GM18499 (cell line): ENCODE data around the gene DHX29.

Experiments used
- ATAC-seq: cut with Tn5 transposase; IDR thresholded peaks from one replicate; pipeline ENCODE4 v1.9.1; 2021; ENCODE audit warnings: moderate number of reproducible peaks; ENCODE audit not compliant: insufficient read depth, unreplicated experiment

DHX29 gene

DNA sequence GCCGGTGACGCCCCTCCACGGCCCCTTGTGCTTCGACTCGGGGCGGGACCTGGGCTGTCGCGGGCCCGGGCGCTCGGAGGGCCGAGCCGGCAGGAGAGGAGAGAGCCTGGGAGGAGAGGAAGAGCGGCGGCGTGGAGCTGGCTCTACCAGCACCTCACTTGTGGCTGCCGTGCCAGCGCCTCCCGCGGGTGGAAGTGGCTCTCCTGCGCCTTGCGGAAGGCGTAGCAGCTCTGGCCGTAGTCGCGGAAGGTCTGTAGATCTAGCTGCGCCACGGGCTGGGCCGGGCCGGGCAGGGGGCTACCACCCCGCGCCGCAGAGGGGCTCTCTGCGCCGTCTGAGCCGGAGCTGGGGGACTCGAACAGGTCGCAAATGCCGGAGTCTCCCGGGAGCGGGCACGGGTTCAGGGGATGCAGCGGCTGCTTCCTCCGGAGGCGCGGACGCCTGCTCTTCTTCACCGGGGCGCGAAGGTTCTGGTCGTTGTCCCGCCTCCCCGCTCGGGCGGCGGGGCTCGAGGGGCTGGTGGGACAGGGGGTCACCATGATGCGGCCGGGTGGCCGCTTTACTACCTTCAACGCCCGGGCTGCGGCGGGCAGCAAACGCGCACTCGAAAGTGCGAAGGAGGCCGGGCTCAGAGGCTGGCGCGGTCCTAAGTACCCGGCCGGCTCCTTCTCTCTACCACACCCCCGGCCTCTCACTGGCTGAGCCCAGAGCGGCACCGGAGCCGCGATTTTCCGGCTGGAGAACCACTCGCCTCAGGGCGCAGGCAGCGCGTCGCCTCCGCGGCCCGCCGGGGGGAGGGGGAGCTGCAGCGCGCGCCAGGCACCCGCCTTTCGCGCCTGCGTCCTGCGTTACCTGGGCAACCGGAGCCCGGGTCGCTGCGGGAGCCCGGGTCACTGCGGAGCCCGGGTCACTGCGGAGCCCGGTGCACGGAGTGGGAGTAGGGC is 74.2 kb downstream of the DHX29 start, which contains the start of gene CCNO:
Gene CCNO, minus strand, starts transcription at position 624 of the 944 bp plus-strand sequence. Its CDS starts 85 bp downstream, at position 539.
- ATAC-seq = no peak

DNA sequence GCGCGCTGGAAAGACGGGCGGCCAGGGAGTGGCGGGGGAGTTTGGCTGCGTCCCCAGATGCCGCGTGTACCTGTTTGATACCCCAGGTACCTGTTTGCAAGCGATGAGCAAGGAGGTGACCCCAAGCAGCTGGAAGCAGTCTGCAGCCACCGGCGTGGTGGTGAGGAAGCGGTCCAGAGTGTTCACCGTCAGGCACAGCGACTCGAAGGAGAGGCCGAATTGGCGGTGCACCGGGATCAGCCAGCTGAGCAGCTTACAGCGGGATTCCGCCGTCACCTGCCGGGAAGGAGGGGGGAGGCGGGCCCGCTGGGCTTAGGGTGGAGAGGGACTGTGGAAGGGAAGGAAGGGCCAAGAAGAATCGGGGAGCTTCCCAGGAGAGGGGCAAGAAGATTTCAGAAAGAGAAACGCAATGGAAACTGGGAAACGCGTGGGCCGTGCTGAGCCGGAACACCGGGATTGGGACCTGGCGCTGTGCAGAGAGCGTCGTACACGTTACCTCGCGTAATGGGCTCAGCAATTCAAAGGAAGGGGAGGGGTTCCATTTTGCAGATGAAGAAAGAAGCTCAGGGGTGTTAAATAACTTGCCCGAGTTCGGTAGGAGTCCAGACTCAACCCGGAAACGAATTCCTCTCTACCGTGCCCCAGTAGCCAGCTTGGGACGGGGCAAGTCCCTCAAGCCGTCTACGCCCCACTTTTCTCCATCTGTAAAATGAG is 75.1 kb downstream of the DHX29 start:
- no peak for ATAC-seq

DNA sequence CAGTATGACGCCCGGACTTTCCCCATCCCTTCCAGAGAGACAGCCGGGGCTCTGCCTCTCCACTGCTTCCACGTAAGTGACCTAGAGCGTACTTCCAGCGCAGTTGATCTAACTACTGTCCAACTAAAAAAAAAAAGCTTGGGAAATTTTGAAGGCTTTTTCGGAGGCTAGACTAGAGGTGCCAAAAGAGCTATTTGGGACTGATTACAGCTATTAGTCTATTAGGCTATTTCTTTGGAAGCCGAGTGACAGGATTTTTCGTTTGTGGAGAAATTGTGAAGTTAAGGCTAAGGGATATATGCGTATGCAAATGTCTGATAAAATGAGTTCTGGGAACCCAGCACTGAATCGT is 75.6 kb downstream of the DHX29 start:
- ATAC-seq = no peak

DNA sequence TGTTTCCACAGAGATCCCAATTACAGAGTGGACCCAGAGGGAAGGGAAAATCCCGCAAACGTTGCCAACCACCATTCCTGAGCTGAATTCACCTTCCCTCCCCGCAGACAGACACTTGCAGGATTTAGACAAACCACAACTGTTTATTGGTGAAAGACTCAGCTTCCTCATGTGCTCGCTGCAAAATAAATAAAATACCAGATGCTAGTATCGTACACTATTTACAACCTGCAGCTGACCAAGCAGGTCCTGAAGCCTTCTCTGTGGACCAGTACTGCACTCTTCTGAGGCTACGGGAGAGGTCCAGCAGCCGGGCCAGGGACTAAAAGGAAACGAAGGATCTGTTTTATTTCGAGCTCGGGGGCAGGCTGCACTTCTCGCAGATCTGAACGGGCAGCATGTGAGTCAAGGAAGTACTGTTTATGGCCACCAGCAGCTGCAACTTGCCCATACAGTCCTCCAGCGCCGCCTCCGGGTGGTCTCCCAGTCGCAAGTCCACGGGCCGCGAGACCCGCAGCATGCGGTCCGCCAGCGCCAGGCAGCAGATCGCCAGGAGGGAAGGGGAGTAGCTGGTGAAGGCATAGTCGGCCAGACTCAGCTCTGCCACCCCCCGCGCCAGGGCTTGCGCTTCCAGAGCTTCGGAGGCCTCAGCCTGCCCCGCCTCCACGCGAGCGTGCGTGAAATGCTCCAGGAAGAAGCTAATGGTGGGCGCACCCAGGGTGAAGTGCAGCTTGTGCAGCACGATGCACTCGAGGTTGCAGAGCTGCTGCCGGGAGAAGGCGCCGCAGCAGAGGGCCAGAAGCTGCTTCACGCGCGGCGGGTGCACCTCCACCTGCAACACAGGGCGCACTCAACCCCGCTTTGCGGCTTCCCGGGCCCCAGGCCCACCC is 76.2 kb downstream of the DHX29 start:
- no peak for ATAC-seq

DNA sequence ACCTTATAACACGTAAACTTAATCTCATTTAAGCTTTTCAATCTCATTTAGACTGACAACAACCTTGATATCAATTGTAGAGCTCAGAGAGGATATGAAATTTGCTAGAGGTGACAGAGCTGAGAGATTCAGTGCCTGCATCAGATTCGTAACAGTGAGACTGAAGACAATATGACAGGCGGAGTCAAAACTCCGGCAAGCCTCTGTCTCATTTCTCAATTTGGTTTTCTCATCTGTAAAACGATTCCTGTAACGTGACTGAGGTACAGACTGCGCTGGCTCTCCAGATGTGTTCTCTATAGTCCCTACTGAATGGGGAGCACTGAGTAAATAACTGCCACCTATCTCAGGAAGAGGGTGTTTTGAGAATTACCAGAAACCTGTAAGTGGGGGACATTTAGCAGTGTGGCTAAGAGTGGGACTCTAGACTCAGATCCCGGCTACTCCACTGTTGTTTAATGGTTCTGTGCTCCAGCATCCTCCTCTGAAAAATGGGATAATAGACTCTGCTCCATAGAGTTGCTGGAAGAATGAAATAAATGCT is 77.3 kb downstream of the DHX29 start:
- ATAC-seq = no peak

DNA sequence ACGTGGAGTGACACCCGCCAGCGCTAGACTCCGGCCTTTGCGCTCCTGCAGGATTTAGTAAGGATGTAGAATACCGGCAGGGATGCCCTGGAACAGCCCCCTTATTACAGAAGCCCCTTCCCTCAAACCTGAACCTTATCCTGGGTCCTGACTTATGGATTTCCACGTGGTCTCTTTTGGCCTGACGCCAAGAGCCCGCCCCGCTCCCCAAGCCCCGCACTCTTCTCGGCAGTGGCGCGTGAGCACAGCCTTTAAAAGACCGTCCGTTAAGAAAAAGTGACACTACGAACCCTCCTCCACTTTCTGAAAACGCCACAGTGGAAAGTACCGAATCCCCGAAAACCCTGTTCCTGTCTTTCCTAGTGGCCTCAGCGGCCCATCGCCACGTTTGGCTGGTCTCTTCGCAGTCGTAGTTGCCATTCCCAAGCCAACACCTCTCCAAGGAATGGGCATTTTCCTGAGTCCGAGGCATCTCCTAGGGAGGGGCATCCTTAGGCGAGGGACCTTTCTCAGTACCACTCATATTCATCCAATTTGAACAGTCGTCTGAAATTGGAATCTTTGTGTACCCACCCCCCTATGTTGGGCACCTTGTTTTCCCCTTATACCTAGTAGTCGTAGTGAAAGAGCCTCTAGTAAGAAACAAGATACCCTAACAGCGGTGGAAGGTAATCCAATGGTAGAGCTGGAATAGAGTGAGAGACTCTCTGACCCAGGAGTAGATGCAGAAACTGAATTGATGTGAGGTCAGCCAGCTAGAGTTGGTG is 79.6 kb downstream of the DHX29 start:
- no peak for ATAC-seq

DNA sequence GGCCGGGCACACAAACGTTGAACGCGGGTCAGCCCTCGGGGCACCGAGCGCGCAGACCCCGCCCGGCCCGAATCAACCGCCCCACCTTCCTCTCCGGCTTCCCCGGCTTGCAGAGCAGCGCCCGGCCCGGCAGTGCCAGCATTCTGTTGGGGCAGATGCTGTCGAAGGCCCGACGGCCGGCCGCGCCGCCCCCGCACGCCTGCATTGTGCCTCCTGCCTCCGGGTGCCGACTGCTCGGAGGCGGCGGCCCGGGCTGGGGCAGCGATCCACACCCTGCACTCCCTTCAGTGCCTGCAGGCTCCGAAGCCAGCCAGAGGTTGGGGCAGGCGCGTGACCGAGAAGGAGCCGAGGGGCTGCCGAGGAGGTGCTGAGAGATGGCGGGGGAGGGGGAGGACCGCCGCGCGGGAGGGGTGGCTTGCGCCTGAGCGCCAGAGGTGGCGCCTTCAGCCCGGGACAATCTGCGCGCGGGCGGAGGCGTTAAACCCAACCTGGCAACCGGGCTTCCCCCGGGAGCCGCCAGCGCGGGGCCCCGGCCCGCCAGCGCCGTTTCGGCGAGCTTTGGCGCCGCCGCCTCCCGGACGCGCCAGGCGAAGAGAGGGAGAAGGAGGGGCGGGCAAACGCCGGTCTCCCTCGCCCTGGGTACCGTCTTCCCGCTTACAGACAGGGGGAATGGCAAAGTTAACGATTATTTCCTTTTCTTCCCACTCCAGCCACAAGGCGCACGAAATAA is 80.4 kb downstream of the DHX29 start, which contains the start of gene MCIDAS:
Gene MCIDAS, minus strand, starts transcription at position 382 of the 730 bp plus-strand sequence. Its CDS starts 177 bp downstream, at position 205.
- ATAC-seq = no peak

DNA sequence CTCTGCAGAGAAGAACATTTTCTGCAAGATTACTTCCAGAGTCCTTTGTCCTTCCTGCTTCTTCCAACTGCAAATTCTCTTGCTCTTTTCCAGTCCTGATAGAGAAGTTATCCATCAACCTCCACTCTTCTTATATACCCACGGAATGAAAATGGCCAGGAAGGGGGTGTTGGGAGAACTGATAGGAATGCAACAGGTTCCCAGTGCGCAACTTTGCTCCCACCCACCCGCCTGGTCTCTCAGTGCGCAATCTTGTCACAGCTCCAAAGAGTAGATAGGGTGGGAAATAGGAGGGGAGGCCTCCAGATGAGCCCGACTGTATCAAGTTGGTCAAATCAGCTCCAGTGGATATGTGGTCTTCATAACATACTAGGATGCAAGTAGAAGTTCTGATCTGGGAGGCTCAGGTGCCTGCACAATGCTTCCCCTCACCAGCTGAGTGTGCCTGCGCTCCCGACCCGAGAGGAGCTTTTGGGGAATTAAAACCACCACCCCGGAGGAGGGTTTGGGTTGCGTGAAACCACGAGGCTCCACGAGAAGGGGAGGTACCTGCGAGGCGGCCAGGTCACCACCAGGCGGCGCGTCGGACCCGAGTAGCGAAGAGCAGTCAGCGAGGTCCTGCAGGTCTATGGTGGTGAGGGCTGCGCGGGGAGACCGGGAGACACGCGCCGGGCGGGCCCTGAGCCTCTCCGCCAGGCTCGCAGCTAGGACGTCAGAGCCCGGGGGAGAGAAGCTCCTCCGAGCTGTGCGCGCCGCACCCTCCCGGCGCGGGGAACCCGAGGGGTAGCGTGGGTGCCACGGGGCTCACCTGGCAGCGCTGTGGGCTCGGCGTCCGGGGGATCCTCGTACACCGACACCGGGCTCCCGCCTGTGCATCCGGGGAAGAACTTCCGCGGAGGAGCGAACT is 81.2 kb downstream of the DHX29 start:
- ATAC-seq = no peak

DNA sequence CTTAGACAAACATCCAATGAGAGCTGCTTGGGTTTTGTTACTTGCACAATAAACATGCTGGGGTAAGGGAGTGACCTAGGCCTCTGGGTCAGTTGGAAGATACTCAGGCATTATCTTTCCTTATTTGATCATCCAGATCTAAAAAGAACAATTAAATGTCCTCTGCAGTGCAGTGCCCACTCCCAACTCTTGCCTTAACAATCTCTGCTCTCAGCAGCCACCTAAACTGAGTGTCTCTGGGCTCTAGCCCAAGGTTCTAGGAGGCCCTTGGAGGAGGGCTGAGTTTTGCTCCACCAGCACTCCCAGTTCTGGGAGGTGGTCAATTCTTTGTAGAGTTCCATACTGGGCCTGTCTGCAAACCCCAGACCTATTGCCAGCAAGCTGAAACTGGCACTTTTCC is 82.1 kb downstream of the DHX29 start:
- ATAC-seq = no peak

DNA sequence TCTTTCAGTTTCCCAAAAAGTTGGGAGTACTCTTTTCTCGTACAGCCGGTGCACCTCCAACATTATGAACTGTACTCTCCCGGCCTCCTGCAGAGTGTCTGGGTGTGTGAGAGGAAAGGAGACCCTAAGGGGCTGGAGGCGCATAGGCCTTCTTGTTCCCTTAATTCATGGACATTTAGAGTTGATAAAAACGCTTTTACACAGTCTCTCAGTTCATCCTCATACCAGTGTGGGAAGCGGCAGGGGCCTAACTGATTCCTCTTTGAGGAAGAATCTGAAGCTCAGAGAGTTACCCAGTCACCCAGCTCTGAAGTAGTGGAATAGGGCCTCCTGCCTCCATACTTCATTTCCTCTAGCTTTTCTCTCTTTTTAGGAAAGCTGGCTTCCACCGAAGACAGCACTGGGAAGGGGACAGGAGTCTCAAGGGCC is 83.7 kb downstream of the DHX29 start:
- ATAC-seq = no peak

DNA sequence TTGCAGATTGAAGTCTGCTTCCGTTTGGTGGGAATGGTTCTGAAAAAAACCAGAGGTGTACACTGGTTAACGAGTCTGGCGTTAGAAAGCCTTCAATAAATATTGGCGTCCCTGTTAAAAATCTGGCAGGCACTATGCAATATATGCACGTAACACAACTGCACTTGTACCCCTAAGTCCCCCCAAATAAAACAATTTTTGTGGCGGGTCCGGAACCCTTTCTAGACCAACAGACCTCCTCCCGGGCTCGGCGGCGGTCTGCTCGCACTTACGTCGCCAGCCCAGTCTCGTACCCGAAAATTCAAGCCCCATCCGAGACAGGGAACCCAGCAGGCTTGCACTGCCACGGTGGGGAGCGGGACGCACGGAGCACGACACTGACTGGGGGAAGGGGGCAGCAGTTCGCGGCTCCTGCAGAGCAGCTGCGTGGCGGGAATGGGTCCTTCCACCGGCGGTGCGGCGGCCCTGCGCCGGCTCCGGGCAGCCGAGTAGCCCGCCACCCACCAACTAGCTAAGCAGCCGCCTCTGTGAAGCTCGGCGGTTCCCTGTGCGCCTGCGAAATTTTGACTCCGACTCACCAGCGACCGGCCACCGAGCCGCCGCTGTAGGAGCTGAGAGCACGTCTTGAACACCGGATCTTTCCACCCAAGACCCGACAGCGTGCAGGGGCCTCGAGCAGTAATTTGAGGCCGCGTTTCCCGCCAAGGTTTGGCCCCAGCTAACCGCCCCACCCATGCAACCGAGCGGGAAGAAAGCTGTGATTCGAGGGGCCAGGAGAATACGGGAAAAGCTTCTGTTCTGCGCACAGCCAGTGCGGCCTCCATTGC is 84.3 kb downstream of the DHX29 start:
- ATAC-seq = no peak

DNA sequence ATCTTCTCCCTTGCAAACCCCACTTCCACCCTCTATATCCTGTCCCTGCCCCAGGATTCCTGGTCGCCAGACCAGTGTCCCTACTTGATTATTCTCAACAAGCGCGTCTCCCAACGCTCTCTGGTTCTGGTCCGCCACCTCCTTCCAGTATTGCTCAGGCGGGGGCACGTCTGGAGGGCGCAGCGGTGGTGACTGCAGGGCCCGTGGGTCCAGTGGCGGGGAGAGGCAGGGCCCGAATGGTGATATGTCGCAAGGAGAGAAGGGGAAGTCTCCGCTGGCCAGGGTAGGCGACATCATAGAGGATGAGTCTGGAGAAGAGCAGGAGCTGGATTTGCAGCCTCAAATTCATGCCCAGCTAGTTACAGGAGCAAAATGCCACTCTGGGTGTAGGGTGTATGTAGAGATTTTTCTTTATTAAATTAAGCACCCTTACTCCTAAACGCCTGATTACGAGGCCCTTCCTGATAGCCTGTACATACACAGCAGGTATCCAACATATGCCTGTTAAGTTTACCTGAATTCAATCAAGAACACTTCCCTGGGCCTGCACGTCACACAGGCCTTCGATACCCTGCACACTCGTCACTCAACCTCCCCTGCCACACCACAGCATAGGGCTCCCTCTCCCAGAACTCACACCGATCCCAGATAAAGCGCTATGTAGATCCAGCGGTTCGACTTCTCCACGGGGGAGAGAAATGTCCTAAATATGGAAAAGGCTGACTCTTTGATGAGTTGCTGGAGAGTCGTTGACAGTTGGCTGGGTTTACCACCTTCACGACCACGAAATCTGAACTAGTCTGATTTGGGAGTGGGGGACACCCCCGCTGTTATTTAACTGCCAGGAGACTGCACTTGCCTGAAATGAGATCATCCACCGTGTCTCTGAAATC is 85.2 kb downstream of the DHX29 start:
- ATAC-seq = no peak

DNA sequence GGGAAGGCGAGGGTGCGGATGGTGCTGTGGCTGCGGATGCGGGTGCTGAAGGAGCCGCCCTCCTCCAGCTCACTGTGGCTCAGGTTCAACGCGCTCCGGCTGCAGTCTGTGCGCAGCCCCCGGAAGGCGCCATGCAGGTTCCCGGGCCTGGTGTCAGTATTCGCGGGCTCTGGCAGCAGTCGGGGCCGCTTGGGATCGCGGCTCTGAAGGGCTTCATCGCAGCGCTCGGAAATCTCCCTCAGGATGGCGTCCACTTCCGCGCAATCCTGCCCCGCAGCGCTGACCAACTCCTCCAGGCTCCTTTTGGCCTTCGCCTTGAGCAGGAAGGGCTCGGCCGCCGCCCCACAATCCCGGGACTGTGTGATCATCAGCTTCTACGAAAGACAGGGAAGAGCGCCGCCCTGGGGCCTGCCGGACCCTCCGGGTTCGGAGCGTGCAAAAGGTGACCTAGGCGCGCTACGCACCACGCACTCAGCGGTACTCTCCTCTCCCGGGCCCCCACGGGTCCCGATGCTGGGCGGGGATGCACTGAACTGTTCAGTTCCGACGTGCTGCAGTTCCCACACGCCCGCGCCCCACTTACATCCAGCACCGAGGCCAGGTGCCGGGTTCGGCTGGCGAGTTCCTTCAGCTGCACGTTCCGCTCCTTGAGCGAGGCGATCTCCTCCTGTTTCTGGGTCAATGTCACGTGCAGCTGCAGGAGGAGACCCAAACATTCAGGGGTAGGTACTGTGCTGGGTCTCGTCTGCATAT is 86.9 kb downstream of the DHX29 start:
- no peak for ATAC-seq

DNA sequence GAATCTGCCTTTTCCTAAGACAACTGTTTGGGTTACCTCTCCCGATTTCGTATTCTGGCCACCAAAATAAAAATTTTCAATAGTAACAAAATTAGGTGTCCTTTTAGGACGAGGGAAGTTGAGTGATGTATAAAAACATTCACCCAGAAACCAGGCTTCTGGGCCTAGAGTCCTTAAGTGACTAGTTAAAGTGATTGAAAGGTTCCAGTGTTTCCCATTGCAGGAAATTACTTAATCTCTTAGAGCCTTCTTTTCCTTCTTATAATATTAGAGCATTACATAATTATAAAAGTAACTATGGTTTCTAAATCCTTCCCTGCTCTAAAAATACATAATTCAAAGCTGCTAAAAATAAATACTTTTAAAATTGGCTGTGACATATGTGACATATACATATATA is 87.7 kb downstream of the DHX29 start:
- no peak for ATAC-seq

DNA sequence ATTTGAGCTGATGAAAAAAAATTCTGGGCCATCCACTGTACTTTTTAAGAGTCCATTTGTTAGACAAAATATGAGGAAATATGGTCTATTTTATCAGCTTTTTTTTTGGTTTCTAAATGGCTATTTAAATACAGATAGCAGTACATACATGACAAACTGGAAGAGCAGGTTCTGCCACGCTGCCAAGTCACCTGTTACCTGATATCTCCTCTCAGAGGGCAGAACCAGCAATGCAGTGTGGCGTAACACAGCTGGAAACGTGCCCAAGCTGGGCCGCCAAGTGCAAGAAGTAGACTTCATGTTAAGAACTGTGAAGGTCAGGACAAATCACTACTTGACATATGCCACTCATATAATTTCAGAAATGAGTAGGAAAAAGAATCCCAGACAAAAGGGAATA is 88.5 kb downstream of the DHX29 start:
- ATAC-seq = no peak
